C1 segment of cervical spinal cord (tissue), 14 donors: ENCODE measurements around the gene INSC.

Source experiments
- DNase-seq, 14 donors: peaks; one replicate each; lab custom pipeline; 2025; lab: John Stamatoyannopoulos, UW

The INSC gene

GRCh38 chr11:15146271-15147003 lies 31.7 kb downstream of the INSC start:
- no peak for DNase-seq

DNA sequence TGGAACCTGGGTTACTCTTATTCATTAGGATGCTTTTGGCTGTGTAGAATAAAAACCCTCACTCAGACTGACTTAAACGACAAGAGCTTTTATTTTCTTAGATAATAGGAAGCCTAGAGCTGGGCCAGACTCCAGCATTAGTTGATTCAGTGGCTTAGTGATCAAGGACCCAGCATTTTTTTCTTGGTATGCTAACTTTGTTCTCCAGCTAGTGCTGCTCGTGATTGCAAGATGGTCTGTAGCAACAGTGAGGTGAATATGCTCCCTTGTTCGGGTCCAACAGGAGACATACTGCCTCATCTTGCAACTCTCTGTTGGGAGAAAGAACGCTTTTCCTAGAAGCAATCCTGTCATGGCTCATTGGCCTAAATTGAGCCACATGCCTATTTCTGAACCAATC lies 33.4 kb downstream of the INSC start:
- DNase-seq = no peak

DNA sequence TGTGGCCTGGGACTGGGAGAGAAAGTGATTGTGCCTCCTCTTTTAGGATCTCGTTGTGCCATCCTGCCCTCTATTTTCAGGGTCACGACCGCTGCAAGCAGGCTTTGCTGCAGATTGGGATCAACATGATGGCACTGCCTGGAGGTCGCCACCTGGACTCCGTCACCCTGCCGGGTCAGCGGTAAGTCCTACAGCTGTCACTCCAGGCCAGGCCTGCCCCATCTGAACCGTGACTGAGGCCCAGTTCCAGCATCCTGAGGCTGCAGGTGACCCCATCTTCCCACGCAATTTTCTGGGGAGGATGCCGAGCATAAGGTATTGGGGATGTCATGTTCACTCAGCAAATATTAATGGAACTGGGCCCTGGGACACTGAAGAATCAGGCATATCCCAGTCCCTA lies 34.3 kb downstream of the INSC start:
- no peak for DNase-seq

DNA sequence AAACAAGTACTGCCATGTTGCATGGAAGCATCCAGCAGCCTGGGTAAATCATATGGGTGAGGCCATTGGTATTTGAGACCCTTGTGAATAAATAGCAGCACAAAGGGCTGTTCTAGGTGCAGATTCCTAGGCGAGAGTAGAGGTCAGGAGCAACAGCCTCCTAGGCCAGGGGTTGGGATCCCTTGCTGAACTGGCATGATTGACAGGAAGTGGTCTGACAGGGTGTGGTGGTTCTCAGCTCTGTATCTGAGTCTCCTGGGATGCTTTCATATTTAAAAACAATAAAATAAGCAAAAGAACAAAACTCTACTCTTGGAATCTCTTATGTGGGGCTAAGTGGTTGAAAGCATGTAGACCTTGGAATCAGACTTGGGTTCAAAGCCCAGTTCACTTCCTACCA lies 35.8 kb downstream of the INSC start:
- no peak for DNase-seq

DNA sequence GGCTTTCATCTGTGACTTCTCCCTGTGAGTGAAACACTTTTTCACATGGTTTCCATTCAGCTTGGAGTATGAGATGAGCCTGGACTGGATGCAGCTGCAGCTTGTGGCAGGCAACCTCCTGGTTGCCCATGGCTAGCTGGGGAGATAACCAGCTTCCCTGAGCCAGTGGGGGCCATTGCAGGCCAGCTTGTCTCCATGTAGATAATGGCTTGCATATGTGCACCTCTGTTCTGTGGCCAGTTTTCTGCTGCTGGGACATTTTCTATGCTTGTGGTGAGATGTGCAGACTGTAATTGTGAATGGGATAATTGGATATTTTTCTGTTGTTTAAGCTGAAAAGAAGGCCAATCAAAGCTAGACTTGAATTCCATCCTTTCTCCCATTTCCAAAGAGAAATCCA lies 38.5 kb downstream of the INSC start:
- DNase-seq = no peak

GRCh38 chr11:15157181-15157580 lies 42.5 kb downstream of the INSC start:
- no peak for DNase-seq

GRCh38 chr11:15157606-15158137 lies 42.9 kb downstream of the INSC start:
- no peak for DNase-seq

DNA sequence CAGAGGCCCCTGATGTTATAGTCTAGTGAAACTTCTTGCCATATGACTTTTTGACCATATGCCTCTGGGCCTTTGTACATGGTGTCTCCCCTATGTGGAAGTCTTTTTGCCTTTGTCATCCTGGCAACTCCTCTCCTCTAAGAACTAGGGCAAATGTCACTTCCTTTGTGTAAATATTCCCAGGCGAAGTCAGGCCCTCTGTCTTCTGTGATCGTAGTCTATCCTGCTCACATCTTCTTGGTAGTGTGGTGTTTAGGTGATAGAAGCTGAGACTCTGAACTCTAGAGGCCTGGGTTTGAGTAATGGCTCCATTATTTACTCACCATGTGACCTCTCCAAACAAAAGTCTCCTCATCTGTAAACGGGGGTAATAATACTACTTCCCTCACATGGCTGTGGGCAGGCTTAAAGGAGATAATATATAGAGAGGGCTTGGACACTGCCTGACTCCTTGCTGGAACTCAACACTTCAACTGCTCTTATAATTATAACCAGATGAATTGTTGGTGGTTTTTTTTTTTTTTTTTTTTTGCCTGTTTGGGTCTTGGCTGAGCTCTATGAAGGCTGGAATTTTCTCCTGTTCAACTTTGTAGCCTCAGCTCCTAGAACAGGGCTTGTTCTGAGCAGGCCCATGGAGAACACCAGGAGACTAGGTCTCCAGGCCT lies 43.8 kb downstream of the INSC start:
- no peak for DNase-seq

DNA sequence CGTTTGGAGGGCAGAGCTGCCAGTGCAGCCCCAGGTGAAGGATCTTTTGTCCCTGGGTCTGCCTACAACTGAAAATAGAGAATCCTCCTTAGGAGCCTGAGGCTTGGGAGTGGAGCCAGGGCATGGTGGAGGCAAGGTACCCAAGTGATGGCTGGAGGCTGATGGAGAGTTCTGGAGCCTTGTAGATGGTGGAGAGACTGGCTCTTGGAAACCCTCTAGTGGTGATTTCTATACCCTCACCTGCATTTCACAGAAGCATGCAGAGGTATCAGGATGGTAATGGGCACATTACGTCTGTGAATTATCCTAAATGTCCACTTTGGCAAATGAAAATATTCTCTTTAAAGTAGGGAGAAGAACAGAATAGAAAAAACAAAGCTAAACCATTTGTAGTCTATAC lies 44.4 kb downstream of the INSC start:
- no peak for DNase-seq

- DNase-seq = no peak
These were observed 47.1 kb downstream of the INSC start for GRCh38 chr11:15161790-15162189.

GRCh38 chr11:15163136-15163535 lies 48.4 kb downstream of the INSC start:
- no peak for DNase-seq

GRCh38 chr11:15166204-15166603 lies 51.5 kb downstream of the INSC start:
- no peak for DNase-seq

GRCh38 chr11:15169815-15170551 lies 55.3 kb downstream of the INSC start:
- DNase-seq = no peak

DNA sequence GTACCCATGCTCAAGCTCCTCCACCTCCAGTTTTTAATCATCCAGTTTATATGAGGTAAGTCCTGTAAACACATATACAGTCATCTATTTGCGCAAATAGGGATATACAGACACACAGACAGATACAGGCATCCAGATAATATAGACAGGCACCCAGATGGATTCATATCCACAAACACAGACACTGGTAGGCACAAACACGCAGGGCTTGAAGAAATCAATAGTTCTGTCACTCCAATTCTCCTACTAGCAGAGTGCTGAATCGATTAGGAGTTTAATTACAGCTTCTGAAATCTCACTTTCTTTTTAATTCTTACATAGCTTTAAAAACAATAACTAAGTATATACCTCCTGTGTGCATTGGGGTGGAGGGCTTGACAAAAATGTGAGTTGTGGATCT lies 56.0 kb downstream of the INSC start:
- DNase-seq = no peak

- DNase-seq = no peak
These were observed 57.2 kb downstream of the INSC start for GRCh38 chr11:15171956-15172355.

DNA sequence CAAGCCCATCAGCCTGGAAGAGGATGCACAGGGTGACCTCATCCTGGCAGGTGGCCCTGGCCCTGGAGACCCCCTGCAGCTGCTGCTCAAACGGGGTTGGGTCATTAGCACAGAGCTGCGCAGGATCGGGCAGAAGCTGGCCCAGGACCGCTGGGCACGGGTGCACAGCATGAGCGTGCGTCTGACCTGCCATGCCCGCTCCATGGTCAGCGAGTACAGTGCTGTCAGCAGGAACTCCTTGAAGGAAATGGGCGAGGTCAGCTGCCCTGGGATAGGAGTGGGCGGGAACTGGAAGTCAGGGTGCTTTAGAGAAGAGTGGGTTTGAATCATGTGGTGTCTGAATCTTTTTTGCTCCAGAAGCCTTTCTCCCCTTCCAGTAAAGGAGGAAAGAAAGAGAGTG lies 61.1 kb downstream of the INSC start:
- DNase-seq = no peak

DNA sequence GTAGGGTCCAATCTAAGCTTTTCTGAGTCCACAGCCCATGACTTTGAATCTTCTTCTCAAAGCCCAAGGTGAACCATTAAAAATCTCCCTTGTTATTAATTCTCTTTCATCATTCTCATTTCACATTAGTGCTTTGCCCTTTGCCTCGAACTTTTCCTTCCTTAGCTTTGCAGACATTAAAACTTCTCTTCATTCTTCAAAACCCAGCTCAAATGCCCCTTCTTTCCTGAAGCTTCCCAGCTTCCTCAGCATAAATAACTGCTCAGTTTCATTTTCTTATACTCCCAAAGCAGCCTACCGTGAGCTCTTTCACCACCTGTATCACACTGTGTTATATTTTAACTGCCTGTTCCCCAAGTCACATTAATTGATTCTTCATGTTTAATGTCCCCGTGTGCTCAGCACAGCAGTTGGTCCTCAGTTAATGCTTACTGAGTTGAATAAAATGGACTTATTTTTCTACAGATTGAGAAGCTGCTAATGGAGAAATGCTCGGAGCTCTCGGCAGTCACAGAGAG lies 62.0 kb downstream of the INSC start:
- DNase-seq = no peak

- no peak for DNase-seq
These were observed 62.8 kb downstream of the INSC start for GRCh38 chr11:15177491-15177890.

DNA sequence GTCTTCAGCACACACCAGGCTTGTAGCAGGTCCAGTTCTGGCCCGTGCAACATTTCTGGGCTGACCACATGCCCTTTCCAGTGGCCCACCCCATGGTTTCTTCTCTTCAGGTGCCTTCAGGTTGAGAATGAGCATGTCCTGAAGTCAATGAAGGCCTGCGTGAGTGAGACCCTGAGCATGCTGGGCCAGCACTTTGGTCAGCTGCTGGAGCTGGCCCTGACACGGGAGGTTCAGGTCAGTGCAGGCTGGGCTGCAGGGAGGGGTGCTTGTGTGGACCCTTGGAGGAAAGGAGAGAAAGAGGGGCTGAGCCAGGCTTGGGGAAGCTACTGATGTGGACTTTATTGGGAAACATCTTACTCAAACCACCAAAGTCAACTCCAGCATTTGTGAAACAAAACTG lies 63.5 kb downstream of the INSC start:
- no peak for DNase-seq

- no peak for DNase-seq
These were observed 64.4 kb downstream of the INSC start for GRCh38 chr11:15179167-15179566.

DNA sequence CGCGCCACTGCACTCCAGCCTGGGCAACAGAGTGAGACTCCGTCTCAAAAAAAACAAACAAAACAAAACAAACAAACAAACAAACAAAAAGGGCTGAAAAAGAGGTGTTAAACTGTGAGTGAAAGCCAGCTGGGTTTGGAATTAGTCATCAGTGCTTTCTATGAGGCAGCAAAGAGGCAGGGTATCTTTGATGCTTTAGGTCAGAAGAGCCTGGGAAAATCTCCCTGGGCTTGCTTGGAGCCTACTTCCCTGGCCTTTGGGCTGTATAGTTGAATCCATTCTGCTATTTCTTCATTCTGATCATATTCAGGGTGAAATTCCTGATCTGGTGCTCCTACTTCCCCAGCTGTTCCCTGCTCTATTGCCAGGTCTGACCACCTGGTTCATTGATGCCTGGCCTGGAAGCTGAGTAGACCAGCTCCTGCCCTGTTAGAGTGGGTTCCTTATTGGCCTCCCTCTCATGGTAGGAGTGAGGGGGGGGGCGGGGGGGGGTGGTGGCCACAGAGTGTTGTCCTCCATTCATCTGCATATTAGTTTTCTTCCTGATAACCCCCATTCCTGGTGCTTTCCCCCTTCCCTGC lies 65.6 kb downstream of the INSC start:
- no peak for DNase-seq

DNA sequence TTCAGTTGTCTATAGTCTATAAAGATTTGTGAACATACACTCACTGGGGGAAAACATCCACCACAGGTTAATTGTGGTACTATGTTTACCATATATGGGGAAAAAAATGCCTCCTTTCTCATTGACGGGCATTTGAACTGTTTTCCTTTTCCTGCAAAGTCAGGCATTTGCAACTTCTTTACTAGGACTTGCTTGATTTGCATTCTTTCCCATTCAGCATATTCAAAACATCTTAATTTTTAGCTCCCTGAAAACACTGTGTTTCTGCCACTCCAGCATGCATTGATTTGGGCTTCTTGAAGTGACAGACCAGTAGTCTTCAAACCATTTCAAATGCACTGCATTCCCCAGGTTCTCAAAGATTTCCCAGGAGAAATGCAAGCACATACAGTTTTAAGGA lies 67.6 kb downstream of the INSC start:
- DNase-seq = no peak
